A673 (cell line): ENCODE results near the gene BMPR1A. TPM values are rescaled to one million over a fixed set of nuclear protein-coding genes. Genes with fewer than 3 reads are reported as not detected.

Experiments
- BruUV-seq: library from RNA; stranded (reverse); fragments of 400-500 nt; replicated peaks from 2 replicates; lab custom pipeline; 2021; lab: Mats Ljungman, UMichigan
- CTCF ChIA-PET: fragments of 300-600 bp; sonication (Branson Sonifier 250); formaldehyde crosslinking; loops from one replicate; lab custom pipeline; 2022; ENCODE audit warnings: antibody characterized with exemption; lab: Charles Lee
- POLR2A ChIA-PET: fragments of 300-600 bp; sonication (Branson Sonifier 250); formaldehyde crosslinking; loops from one replicate; lab custom pipeline; 2022; ENCODE audit warnings: antibody characterized with exemption; ENCODE audit not compliant: low non-redundant PET; lab: Charles Lee
- DNase-seq: peaks from one replicate; pipeline ENCODE4 v3.0.0-alpha.2; 2015; ENCODE audit warnings: low spot score
- H3K27ac ChIP-seq: fragments of 200-600 bp; sonication (generic); 2 replicates; pipeline ENCODE4 v1.5.1; 2016; ENCODE audit warnings: mixed run types, low read depth, mild to moderate bottlenecking, mixed read lengths, antibody characterized with exemption, low read length; ENCODE audit not compliant: poor library complexity, severe bottlenecking
- H3K27me3 ChIP-seq: fragments of 200-600 bp; sonication (generic); replicated peaks from 2 replicates; pipeline ENCODE4 v1.6.1; 2017; ENCODE audit warnings: mixed run types, low read depth, mild to moderate bottlenecking, mixed read lengths, antibody characterized with exemption, low read length; ENCODE audit not compliant: insufficient read depth, poor library complexity
- H3K36me3 ChIP-seq: fragments of 200-600 bp; sonication (generic); 2 replicates; pipeline ENCODE4 v1.6.1; 2016; ENCODE audit warnings: mixed run types, mild to moderate bottlenecking, mixed read lengths, antibody characterized with exemption, low read length; ENCODE audit not compliant: insufficient read depth, poor library complexity, severe bottlenecking
- H3K4me1 ChIP-seq: fragments of 200-600 bp; sonication (generic); 2 replicates; pipeline ENCODE4 v1.6.1; 2017; ENCODE audit warnings: mixed run types, mild to moderate bottlenecking, mixed read lengths, antibody characterized with exemption, low read length; ENCODE audit not compliant: insufficient read depth, poor library complexity, severe bottlenecking
- H3K4me3 ChIP-seq: fragments of 200-600 bp; sonication (generic); 2 replicates; pipeline ENCODE4 v1.5.1; 2016; ENCODE audit warnings: low read depth, mixed run types, mild to moderate bottlenecking, mixed read lengths, low read length; ENCODE audit not compliant: poor library complexity, severe bottlenecking
- H3K9me3 ChIP-seq: fragments of 200-600 bp; sonication (generic); 2 replicates; pipeline ENCODE4 v1.6.1; 2016; ENCODE audit warnings: mixed run types, low read depth, mild to moderate bottlenecking, mixed read lengths, antibody characterized with exemption, low read length; ENCODE audit not compliant: poor library complexity, severe bottlenecking
- CTCF ChIP-seq: fragments of 300-800, 200-600 bp; sonication (generic); conservative IDR thresholded peaks from 2 replicates; pipeline ENCODE4 v1.5.1; 2017; ENCODE audit warnings: low read depth, mild to moderate bottlenecking, antibody characterized with exemption, low read length, moderate library complexity, mixed read lengths
- EZH2 ChIP-seq: fragments of 200-600 bp; sonication (generic); IDR thresholded peaks from 2 replicates; pipeline ENCODE4 v1.6.1; 2017; ENCODE audit warnings: borderline replicate concordance, low read depth, mild to moderate bottlenecking, mixed read lengths, antibody characterized with exemption, low read length; ENCODE audit not compliant: poor library complexity, severe bottlenecking
- intact Hi-C: fragments of 100-400 bp; cut with micrococcal nuclease; formaldehyde crosslinking; loops from one replicate; pipeline ENCODE4 v1.10.0; 2022; ENCODE audit not compliant: unreplicated experiment
- total RNA-seq: library from RNA; stranded (reverse); gene quantifications from 2 replicates; pipeline ENCODE4 v1.2.3, GENCODE V29; 2021

The BMPR1A gene
- total RNA-seq, 1 experiment from 2014 or later, result 136 TPM

GRCh38 chr10:86730227-86730626 is 26.2 kb upstream of the BMPR1A start:
- Histone ChIP-seq H3K4me3 (no peak overlapping the region), H3K27me3 (no peaks in the 10 kb centered on the region), H3K4me1 (peaks cover 5% of the 10 kb centered on the region), H3K36me3 (no peaks in the 10 kb centered on the region), H3K27ac (no peak overlapping the region), H3K9me3 (no peaks in the 10 kb centered on the region)
- BruUV-seq, result no TSS peak
- ChIA-PET POLR2A (no interaction called here), CTCF (no interaction called here)
- intact Hi-C loops, result no loop called here
- DNase-seq, result no peak
- TF ChIP-seq CTCF (no peak), EZH2 (no peak)

- BruUV-seq, result no TSS peak
- ChIA-PET POLR2A (no interaction called here), CTCF (no interaction called here)
- Histone ChIP-seq H3K27ac (no peak overlapping the region), H3K9me3 (no peaks in the 10 kb centered on the region), H3K4me3 (no peak overlapping the region), H3K36me3 (no peaks in the 10 kb centered on the region), H3K27me3 (no peaks in the 10 kb centered on the region), H3K4me1 (peaks cover 5% of the 10 kb centered on the region)
- no peak for TF ChIP-seq EZH2
- TF ChIP-seq CTCF, result no peak
- DNase-seq, result no peak
- intact Hi-C loops, result no loop called here
These were observed 23.6 kb upstream of the BMPR1A start for GRCh38 chr10:86732771-86733170.

GRCh38 chr10:86733260-86733671 is 23.2 kb upstream of the BMPR1A start:
- BruUV-seq, result no TSS peak
- no peak for TF ChIP-seq EZH2
- no peaks in the 10 kb centered on the region for H3K27me3 ChIP-seq
- intact Hi-C loops, result no loop called here
- no peak for DNase-seq
- peaks cover 5% of the 10 kb centered on the region for H3K4me1 ChIP-seq
- CTCF ChIA-PET, result no interaction called here
- POLR2A ChIA-PET, result no interaction called here
- H3K36me3 ChIP-seq, result no peaks in the 10 kb centered on the region
- no peaks in the 10 kb centered on the region for H3K9me3 ChIP-seq
- no peak overlapping the region for H3K27ac ChIP-seq
- no peak overlapping the region for H3K4me3 ChIP-seq
